Vagina (tissue), 2 donors: ENCODE measurements around the gene FGF22.

Experiments
- POLR2AphosphoS5 ChIP-seq, 2 donors: sonication (generic); formaldehyde crosslinking; IDR thresholded peaks; one replicate each; pipeline ENCODE4 v1.9.0; 2017; ENCODE audit warnings: antibody characterized with exemption in 2 of 2, mild to moderate bottlenecking in 2 of 2, low read depth in 1 of 2; ENCODE audit not compliant: insufficient read depth in 1 of 2
- TF ChIP-seq, protein P1 (sequence below), 3 experiments: fragments of 450-650 bp in 2 of 3; fragments of 200-600 bp in 1 of 3; sonication (generic) in 1 of 3; IDR thresholded peaks; one replicate each; pipeline ENCODE4 v1.5.1; 2017 to 2019; ENCODE audit warnings: antibody characterized with exemption in 3 of 3, mild to moderate bottlenecking in 2 of 3, moderate library complexity in 2 of 3

DNA sequence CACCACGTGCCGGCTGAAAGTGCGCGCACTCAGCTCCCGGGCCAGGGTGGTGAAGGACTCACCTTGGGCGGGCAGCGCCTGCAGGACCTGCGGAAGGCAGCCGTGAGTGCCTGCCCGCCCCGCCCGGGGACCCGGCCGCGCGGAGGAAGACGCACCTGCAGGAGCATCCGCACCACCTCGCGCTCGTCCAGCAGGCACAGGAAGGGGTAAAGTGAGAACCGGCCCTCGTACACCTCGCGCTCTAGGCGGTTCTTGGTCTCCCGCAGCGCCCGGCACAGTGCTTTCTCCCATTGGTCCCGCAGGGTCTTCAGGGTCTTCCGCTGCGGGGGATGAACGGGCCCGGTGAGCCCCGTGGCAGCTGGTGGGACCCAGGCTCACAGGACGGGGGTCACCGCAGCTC is 17.0 kb upstream of the FGF22 start:
- TF ChIP-seq, protein P1, sequence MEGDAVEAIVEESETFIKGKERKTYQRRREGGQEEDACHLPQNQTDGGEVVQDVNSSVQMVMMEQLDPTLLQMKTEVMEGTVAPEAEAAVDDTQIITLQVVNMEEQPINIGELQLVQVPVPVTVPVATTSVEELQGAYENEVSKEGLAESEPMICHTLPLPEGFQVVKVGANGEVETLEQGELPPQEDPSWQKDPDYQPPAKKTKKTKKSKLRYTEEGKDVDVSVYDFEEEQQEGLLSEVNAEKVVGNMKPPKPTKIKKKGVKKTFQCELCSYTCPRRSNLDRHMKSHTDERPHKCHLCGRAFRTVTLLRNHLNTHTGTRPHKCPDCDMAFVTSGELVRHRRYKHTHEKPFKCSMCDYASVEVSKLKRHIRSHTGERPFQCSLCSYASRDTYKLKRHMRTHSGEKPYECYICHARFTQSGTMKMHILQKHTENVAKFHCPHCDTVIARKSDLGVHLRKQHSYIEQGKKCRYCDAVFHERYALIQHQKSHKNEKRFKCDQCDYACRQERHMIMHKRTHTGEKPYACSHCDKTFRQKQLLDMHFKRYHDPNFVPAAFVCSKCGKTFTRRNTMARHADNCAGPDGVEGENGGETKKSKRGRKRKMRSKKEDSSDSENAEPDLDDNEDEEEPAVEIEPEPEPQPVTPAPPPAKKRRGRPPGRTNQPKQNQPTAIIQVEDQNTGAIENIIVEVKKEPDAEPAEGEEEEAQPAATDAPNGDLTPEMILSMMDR (IDR thresholded peaks at IDR 0.05) = no peak
- TF ChIP-seq POLR2AphosphoS5 (IDR thresholded peaks at IDR 0.05; ENCODE audit: insufficient read depth in 1 of 2, low read depth in 1 of 2) = no peak
